Stomach smooth muscle (tissue), 2 donors: ENCODE results near the gene SLC37A1.

Source experiments
- H3K27ac ChIP-seq: one replicate; pipeline ENCODE4 v1.7.0; 2013; ENCODE audit warnings: mild to moderate bottlenecking, low read length, inconsistent platforms
- H3K27me3 ChIP-seq, 2 donors: one replicate each; pipeline ENCODE4 v1.7.0; 2013; ENCODE audit warnings: low read length in 2 of 2; ENCODE audit not compliant: insufficient read depth in 2 of 2, control insufficient read depth in 1 of 2
- H3K36me3 ChIP-seq, 2 donors: one replicate each; pipeline ENCODE4 v1.7.0; 2013; ENCODE audit warnings: low read length in 2 of 2; ENCODE audit not compliant: control insufficient read depth in 2 of 2, insufficient read depth in 2 of 2
- H3K4me1 ChIP-seq: one replicate; pipeline ENCODE4 v1.7.0; 2013; ENCODE audit warnings: low read length; ENCODE audit not compliant: control insufficient read depth, insufficient read depth
- H3K4me3 ChIP-seq, 2 donors: one replicate each; pipeline ENCODE4 v1.7.0; 2013; ENCODE audit warnings: low read length in 2 of 2
- H3K9ac ChIP-seq, 2 donors: one replicate each; pipeline ENCODE4 v1.7.0; 2013; ENCODE audit warnings: low read length in 2 of 2, mild to moderate bottlenecking in 1 of 2
- H3K9me3 ChIP-seq, 2 donors: one replicate each; pipeline ENCODE4 v1.7.0; 2013; ENCODE audit warnings: low read length in 2 of 2; ENCODE audit not compliant: control insufficient read depth in 2 of 2
- donor health status: healthy.
- donor health status: Pancreatic carcinoma.

The SLC37A1 gene

GRCh38 chr21:42495765-42496119, 17.9 kb upstream of the SLC37A1 start:
- no peaks in the 10 kb centered on the region for H3K9me3 ChIP-seq
- peak overlapping the region; percentile 84 to 86 for H3K4me3 ChIP-seq
- no peaks in the 10 kb centered on the region for H3K27me3 ChIP-seq
- peaks cover 14% of the 10 kb centered on the region for H3K4me1 ChIP-seq
- H3K36me3 ChIP-seq: no peaks in the 10 kb centered on the region
- peak overlapping the region; percentile 65 to 76 for H3K9ac ChIP-seq
- H3K27ac ChIP-seq: peak overlapping the region; percentile 18

- H3K9ac ChIP-seq: peak within 1 kb of the TSS; percentile 95
- H3K36me3 ChIP-seq: no peaks in the 10 kb centered on the region
- H3K9me3 ChIP-seq: no peaks in the 10 kb centered on the region
- H3K4me3 ChIP-seq: peak within 1 kb of the TSS; percentile 85 to 86
- peaks cover 14% of the 10 kb centered on the region for H3K4me1 ChIP-seq
- peak within 1 kb of the TSS; percentile 71 for H3K27ac ChIP-seq
- H3K27me3 ChIP-seq: no peaks in the 10 kb centered on the region
Measured at GRCh38 chr21:42496120-42496838, 17.4 kb upstream of the SLC37A1 start, which contains the start of gene RSPH1. RSPH1 (minus strand) TSS chr21:42496224; CDS start chr21:42496186, 38 bp downstream.

DNA sequence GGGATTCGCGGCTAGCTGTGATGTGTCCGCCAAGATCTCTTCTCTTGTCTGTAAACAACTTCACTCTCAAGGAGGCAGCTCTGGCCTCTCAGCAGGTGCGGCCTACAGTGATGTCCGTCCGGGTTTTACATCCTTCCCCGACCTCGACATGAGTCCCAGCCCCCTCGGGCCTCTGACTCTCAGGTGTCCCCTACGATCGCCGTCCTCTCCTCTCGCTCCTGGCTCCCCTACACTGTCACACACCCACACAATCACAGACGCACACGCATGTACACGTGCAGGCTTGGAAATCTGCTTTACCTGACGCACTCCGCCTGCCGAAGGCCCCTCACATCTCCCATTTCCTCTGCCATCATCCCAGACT, 16.8 kb upstream of the SLC37A1 start:
- no peaks in the 10 kb centered on the region for H3K9me3 ChIP-seq
- H3K27ac ChIP-seq: peak overlapping the region; percentile 71
- H3K4me1 ChIP-seq: peaks cover 14% of the 10 kb centered on the region
- no peaks in the 10 kb centered on the region for H3K27me3 ChIP-seq
- H3K9ac ChIP-seq: peak overlapping the region; percentile 95
- peak overlapping the region; percentile 85 to 86 for H3K4me3 ChIP-seq
- no peaks in the 10 kb centered on the region for H3K36me3 ChIP-seq

DNA sequence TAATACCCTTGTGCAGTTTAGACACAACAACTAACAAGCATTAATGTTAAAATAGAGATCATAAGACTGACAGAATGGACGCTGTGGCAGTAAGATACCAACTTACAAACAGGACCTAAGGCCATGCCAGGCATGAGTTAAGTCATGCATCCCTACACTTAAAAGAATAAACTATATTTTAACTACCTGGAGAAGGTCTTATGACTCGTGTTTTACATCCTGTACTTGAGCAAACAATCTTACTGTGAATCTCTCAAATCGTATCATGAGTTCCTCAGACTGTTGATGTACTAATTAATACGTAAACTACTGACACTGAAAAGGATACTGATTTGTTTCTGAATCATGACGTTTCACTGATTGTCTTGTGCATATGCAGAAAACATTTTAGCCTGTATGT, 15.6 kb upstream of the SLC37A1 start:
- H3K4me1 ChIP-seq: peaks cover 14% of the 10 kb centered on the region
- no peaks in the 10 kb centered on the region for H3K9me3 ChIP-seq
- no peak overlapping the region for H3K4me3 ChIP-seq
- no peak overlapping the region for H3K27ac ChIP-seq
- H3K27me3 ChIP-seq: no peaks in the 10 kb centered on the region
- no peaks in the 10 kb centered on the region for H3K36me3 ChIP-seq
- H3K9ac ChIP-seq: no peak overlapping the region

DNA sequence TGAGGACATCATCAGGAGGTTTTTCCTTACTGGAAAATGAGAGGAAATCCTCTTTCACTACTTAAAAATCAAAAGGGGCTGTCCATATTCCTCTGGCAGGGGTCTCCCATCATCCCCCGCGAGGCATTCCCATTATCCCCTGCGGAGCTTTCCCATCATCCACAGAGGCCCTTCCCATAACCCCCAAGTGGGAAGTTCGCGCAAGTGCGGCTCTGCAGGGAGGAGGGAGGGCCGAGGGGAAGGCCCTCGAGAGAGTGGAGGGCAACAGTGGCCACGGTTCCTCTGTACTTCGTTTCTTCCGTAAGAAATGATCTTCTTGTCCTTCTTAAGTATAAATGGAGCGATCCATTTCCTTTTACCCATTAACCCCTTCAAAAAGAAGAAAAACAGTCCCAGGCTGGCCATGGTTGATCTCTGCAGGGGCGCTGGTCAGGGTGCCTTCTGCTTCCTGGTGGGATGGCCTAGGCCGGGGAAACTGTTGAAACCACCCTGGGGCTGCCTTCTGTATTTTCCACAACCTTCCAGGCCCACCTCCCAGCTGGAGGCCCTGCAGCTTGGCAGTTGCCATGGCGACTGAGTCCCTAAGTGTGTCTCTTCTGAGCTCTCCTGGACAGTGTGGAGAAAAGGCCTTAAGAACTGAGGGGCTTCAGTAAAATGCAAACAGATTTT, 14.1 kb upstream of the SLC37A1 start:
- Histone ChIP-seq H3K4me3 (no peak overlapping the region), H3K4me1 (peaks cover 14% of the 10 kb centered on the region), H3K36me3 (no peaks in the 10 kb centered on the region), H3K9me3 (no peaks in the 10 kb centered on the region), H3K9ac (no peak overlapping the region), H3K27me3 (no peaks in the 10 kb centered on the region), H3K27ac (no peak overlapping the region)

DNA sequence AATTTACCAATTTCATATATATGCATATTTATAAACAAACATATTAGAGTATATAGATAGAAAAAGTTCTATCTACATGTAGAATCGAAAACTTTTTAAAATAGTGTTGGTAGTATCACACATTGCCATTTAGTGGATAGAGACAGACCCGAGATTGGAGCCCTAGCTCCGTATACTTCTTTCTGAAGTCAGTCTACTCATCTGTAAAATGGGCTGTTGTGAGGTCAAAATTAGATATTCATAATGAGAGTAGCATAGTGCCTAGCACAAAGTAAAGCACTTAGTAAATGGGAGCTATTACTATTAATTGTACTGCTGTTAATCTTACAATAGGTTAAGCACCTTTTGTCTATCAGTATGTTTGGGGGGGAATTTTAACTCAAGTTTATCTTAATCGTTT, 13.4 kb upstream of the SLC37A1 start:
- Histone ChIP-seq H3K4me3 (no peak overlapping the region), H3K27me3 (no peaks in the 10 kb centered on the region), H3K9me3 (no peaks in the 10 kb centered on the region), H3K9ac (no peak overlapping the region), H3K4me1 (peaks cover 14% of the 10 kb centered on the region), H3K27ac (no peak overlapping the region), H3K36me3 (no peaks in the 10 kb centered on the region)

DNA sequence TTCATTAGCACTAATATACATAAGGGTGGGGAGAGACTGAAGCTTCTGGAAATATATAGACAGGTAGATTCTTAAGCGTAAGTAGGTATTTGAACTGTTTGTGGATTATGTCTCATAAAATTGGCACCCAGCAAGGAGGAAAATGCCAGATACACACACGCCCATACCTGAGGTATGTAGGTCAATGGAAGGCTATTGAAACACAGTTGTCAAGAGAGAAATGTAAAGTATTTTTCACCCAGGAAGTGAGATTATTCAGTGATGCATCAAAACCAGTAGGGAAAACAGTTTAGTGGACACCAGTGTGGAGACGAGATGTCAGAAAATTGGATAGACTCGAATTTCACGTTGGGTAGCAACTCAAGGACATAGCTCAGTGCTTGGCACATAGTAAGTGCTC, 12.9 kb upstream of the SLC37A1 start:
- Histone ChIP-seq H3K9ac (no peak overlapping the region), H3K27me3 (no peaks in the 10 kb centered on the region), H3K27ac (no peak overlapping the region), H3K4me3 (no peak overlapping the region), H3K9me3 (no peaks in the 10 kb centered on the region), H3K4me1 (peaks cover 9% of the 10 kb centered on the region), H3K36me3 (no peaks in the 10 kb centered on the region)

GRCh38 chr21:42503711-42504110, 9.9 kb upstream of the SLC37A1 start:
- H3K36me3 ChIP-seq: no peaks in the 10 kb centered on the region
- no peak overlapping the region for H3K9ac ChIP-seq
- H3K9me3 ChIP-seq: no peaks in the 10 kb centered on the region
- no peaks in the 10 kb centered on the region for H3K4me1 ChIP-seq
- H3K27ac ChIP-seq: no peak overlapping the region
- H3K4me3 ChIP-seq: no peak overlapping the region
- H3K27me3 ChIP-seq: peaks cover 0 to 2% of the 10 kb centered on the region in 2 donors

DNA sequence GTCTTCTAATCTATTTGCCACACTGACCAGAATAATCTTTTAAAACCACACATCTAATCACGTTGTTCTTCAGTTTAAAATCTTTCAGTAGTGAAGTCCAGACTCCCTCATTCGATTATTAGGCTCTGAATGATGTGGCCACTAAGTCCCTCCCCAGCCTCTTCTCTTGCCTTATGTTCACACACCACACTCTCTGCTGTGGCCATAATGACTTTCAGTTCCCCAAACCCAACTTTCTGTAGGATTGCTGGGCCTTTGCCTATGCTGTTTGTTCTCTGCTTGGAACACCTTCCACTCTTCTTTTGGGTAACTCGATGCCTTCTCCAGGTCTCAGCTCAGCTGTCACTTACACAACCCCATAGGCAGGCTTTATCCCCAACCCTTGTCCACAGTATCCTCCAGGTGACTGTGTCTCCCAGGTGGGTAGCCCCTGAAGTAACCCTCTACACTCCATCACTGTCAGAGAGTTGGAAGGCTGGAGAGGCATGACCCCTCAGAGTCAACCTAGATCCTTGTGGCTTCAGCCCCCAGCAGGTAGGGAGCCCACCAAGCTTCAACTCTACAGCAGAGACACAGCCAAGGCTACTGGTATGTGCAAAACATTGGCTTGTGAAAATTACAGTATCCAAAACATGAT, 8.4 kb upstream of the SLC37A1 start:
- H3K4me3 ChIP-seq: no peak overlapping the region
- no peaks in the 10 kb centered on the region for H3K9me3 ChIP-seq
- no peaks in the 10 kb centered on the region for H3K4me1 ChIP-seq
- H3K27me3 ChIP-seq: peaks cover 0 to 2% of the 10 kb centered on the region in 2 donors
- no peak overlapping the region for H3K9ac ChIP-seq
- H3K36me3 ChIP-seq: no peaks in the 10 kb centered on the region
- no peak overlapping the region for H3K27ac ChIP-seq

- Histone ChIP-seq H3K27me3 (peaks cover 0 to 2% of the 10 kb centered on the region in 2 donors), H3K9ac (no peak overlapping the region), H3K27ac (no peak overlapping the region), H3K4me1 (no peaks in the 10 kb centered on the region), H3K9me3 (no peaks in the 10 kb centered on the region), H3K4me3 (no peak overlapping the region), H3K36me3 (no peaks in the 10 kb centered on the region)
Measured at GRCh38 chr21:42507418-42507817, 6.2 kb upstream of the SLC37A1 start.

- peaks cover 5% of the 10 kb centered on the region for H3K4me1 ChIP-seq
- H3K9me3 ChIP-seq: no peaks in the 10 kb centered on the region
- H3K36me3 ChIP-seq: no peaks in the 10 kb centered on the region
- H3K4me3 ChIP-seq: no peak overlapping the region
- peaks cover 0 to 2% of the 10 kb centered on the region in 2 donors for H3K27me3 ChIP-seq
- no peak overlapping the region for H3K27ac ChIP-seq
- no peak overlapping the region for H3K9ac ChIP-seq
Measured at GRCh38 chr21:42508371-42508770, 5.3 kb upstream of the SLC37A1 start.
